C4-2B (cell line): ENCODE results near the gene MEP1A.

ENCODE experiments used
- H3K27ac ChIP-seq: fragments of 450-650 bp; 2 replicates; pipeline ENCODE4 v1.5.1; 2017
- ZFX ChIP-seq: fragments of 450-650 bp; IDR thresholded peaks from 2 replicates; pipeline ENCODE4 v1.6.1; 2017
- TF ChIP-seq, protein P1 (sequence below): fragments of 450-650 bp; conservative IDR thresholded peaks from 2 replicates; pipeline ENCODE4 v1.5.1; 2017; ENCODE audit warnings: mild to moderate bottlenecking

Gene MEP1A

DNA sequence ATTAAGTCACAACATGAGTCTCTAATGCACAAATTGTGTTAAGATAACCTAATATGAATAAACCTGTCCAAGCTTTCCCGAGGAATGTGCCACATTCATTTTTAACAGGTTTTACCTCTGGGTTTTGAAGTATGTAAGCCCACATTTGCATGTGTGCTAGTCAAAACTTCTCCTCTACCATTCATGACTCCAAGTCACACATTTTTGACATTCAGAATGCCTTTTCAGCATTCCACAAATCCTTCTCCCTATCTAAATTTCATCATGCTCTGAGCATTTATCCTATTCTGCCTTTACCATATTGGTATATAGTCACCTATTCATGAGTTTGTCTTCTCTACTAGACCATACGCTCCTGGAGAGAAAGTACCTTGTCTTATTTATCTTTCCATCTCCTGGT is 72.0 kb downstream of the MEP1A start:
- H3K27ac ChIP-seq, result no peak overlapping the region
- TF ChIP-seq, protein P1, sequence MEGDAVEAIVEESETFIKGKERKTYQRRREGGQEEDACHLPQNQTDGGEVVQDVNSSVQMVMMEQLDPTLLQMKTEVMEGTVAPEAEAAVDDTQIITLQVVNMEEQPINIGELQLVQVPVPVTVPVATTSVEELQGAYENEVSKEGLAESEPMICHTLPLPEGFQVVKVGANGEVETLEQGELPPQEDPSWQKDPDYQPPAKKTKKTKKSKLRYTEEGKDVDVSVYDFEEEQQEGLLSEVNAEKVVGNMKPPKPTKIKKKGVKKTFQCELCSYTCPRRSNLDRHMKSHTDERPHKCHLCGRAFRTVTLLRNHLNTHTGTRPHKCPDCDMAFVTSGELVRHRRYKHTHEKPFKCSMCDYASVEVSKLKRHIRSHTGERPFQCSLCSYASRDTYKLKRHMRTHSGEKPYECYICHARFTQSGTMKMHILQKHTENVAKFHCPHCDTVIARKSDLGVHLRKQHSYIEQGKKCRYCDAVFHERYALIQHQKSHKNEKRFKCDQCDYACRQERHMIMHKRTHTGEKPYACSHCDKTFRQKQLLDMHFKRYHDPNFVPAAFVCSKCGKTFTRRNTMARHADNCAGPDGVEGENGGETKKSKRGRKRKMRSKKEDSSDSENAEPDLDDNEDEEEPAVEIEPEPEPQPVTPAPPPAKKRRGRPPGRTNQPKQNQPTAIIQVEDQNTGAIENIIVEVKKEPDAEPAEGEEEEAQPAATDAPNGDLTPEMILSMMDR, result no peak
- TF ChIP-seq ZFX, result no peak

DNA sequence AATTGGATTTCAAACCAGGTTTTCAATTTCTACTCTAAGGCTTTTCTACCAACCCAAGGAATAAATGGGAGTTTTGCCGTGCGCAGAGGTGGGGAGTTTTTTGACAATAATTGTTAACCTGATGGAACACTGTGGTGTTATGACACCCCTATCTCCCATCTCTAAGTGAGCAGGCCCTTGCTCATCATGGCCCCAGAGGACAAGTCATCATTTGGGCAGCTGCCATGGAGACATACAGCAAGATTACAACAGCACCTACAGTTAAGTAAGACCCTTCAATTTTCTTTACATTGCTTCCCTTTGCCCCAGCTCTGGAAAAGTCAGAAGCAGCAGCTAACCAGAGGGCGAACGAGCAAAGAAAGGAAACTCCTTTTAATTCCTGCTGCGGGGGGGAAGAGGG is 74.2 kb downstream of the MEP1A start:
- no peak overlapping the region for H3K27ac ChIP-seq
- TF ChIP-seq, protein P1, result no peak
- no peak for TF ChIP-seq ZFX

DNA sequence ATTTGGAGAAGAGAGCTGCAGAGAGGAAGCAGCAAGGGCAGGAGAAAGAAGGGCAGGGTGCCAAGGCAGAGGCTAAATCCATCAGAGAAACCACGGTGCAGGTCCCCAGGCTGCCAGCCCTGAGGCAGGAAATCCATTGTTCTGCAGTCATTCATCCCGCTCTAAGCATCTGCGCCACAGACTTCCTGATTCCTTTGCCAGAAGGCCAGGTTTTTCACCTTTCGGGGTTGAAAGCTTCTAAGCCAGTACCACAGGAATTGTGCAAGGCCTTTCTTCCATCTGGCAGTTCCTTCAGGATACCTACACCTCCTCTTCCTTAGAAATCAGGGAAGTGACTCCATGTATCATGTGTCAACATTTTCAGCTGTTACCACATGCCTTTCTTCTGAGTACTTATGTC is 82.9 kb downstream of the MEP1A start:
- no peak for TF ChIP-seq ZFX
- TF ChIP-seq, protein P1, result no peak
- no peak overlapping the region for H3K27ac ChIP-seq

DNA sequence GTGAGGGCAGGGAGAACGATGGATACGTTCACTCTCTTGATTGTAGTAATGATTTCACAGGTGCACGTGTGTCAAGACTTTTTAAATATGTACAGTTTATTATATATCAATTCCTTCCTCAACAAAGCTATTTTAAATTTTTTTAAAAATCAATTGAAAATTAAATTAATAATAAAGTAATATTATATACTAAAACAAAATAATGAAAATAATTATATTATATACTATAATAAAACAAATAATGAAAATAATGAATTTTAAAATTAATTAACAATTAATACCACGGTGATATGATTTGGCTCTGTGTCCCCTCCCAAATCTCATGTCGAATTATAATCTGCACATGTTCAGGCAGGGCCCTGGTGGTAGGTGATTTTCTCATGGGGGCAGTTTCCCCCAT is 85.8 kb downstream of the MEP1A start:
- H3K27ac ChIP-seq, result no peak overlapping the region
- no peak for TF ChIP-seq ZFX
- TF ChIP-seq, protein P1, result no peak

DNA sequence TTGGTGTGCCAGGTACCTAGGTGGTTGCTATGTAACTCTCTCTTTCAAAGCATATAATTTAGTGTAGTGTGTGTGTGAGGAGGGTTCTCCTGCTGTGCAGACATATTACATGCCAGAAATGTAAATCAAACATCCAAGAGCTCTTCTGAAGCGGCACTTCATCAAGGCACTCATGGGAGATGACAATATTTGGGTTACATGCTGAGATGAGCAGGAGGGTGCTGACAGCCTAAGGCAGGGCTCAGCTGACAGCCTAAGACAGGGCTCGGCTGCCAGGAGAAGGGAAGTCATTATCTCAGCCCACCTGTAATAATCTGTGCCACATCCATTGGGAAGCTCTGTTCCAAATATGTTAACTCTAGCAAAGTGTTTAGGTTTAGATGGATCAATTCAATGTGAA is 89.5 kb downstream of the MEP1A start:
- TF ChIP-seq, protein P1, result no peak
- no peak for TF ChIP-seq ZFX

DNA sequence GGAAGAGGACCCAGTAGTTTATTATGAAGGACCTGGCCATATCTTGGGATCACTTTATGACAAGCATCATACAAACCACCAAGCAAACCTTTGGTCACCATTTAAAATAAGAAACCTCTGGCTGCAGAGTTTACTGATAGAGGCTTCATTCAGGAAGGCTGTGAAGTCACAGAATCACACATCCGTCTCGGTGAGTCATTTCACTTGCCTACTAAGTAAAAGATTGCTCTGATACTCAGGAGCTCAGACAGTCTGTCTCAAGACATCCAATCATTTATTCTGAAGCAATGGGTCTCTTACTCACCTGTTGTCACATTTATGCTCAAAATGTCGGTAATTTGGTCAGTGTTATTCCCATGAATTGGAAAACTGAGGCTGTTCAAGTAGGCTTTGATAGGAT is 94.8 kb downstream of the MEP1A start:
- H3K27ac ChIP-seq, result no peak overlapping the region
- TF ChIP-seq ZFX, result no peak
- TF ChIP-seq, protein P1, result no peak

More for the DNA sequence above, 89.5 kb downstream of the MEP1A start:
- H3K27ac ChIP-seq, result no peak overlapping the region

DNA sequence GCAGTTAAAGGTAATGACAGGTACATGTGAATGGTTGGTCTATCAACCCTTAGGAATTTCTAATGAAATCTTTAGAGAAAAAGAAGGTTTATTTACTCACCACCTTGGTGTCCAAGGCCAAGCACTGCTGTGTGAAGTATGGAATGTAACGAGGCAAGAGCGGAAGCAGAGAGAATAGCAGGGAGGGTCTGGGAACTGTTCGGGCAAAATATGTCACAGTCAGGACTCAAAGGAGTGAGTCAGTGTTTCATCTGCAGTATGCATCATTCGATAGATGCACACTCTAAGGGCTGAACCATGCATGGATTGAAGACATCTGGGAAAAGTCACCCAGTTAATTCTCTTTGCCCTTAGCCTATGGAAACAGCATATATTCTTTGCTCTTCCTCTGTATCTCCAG is 95.4 kb downstream of the MEP1A start:
- TF ChIP-seq, protein P1, result no peak
- TF ChIP-seq ZFX, result no peak
- H3K27ac ChIP-seq, result no peak overlapping the region
